ENCODE data around the gene LNX1.

GRCh38 chr4:53480909-53481308 lies 110.4 kb downstream of the LNX1 start:
- TF ChIP-seq CTCF (IDR thresholded peaks at IDR 0.05; ENCODE audit: low read depth, low read length) (no peak), POLR2A (IDR thresholded peaks at IDR 0.05; ENCODE audit: extremely low read depth, insufficient read length) (no peak)

All from NB4 (cell line).